ENCODE measurements around the gene FIBCD1.

Gene FIBCD1

DNA sequence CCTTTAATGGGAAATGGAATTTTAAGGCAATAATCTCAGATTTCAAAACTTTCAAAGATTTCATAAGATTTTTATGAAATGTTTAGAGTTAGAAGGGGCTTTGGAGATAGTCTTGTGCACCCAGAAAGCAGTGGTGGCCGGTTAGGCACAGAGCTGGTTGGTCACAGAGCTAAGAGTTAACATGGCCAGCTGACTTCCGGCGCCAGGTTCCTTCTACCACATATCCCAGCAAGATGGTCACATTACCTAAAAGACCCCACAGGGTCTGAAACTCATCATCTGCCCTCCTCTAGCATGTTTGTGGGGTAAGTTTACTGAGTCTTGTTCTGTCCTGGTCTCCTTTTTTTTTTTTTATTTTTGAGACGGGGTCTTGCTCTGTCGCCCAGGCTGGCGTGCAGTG lies 61.7 kb downstream of the FIBCD1 start:
- no peak overlapping the region for H3K4me3 ChIP-seq (ENCODE audit: low read depth, low read length)
- TF ChIP-seq, protein P1, sequence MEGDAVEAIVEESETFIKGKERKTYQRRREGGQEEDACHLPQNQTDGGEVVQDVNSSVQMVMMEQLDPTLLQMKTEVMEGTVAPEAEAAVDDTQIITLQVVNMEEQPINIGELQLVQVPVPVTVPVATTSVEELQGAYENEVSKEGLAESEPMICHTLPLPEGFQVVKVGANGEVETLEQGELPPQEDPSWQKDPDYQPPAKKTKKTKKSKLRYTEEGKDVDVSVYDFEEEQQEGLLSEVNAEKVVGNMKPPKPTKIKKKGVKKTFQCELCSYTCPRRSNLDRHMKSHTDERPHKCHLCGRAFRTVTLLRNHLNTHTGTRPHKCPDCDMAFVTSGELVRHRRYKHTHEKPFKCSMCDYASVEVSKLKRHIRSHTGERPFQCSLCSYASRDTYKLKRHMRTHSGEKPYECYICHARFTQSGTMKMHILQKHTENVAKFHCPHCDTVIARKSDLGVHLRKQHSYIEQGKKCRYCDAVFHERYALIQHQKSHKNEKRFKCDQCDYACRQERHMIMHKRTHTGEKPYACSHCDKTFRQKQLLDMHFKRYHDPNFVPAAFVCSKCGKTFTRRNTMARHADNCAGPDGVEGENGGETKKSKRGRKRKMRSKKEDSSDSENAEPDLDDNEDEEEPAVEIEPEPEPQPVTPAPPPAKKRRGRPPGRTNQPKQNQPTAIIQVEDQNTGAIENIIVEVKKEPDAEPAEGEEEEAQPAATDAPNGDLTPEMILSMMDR (IDR thresholded peaks at IDR 0.05; ENCODE audit: borderline replicate concordance, insufficient read depth, low read depth, low read length): no peak

GRCh38 chr9:130874783-130875182 lies 64.3 kb downstream of the FIBCD1 start:
- H3K4me3 ChIP-seq (ENCODE audit: low read depth, low read length): no peak overlapping the region
- TF ChIP-seq, protein P1 (IDR thresholded peaks at IDR 0.05; ENCODE audit: borderline replicate concordance, insufficient read depth, low read depth, low read length): no peak

- TF ChIP-seq, protein P1 (IDR thresholded peaks at IDR 0.05; ENCODE audit: borderline replicate concordance, insufficient read depth, low read depth, low read length): no peak
- no peak overlapping the region for H3K4me3 ChIP-seq (ENCODE audit: low read depth, low read length)
These were observed 65.1 kb downstream of the FIBCD1 start for GRCh38 chr9:130873966-130874365.

DNA sequence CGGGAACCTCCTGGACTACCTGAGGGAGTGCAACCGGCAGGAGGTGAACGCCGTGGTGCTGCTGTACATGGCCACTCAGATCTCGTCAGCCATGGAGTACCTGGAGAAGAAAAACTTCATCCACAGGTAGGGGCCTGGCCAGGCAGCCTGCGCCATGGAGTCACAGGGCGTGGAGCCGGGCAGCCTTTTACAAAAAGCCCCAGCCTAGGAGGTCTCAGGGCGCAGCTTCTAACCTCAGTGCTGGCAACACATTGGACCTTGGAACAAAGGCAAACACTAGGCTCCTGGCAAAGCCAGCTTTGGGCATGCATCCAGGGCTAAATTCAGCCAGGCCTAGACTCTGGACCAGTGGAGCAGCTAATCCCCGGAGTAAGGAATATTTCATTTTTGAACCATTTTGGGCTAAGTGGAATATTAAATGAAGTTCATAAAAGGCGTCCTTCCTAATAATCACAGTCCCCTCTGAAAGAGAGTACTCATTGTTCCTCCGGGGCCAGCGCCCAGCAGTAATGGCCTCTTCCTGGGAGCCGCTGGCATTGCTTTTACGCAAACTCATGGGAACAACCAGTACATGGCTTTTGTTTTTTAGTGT lies 66.0 kb downstream of the FIBCD1 start:
- TF ChIP-seq, protein P1 (IDR thresholded peaks at IDR 0.05; ENCODE audit: borderline replicate concordance, insufficient read depth, low read depth, low read length): no peak
- H3K4me3 ChIP-seq (ENCODE audit: low read depth, low read length): no peak overlapping the region

DNA sequence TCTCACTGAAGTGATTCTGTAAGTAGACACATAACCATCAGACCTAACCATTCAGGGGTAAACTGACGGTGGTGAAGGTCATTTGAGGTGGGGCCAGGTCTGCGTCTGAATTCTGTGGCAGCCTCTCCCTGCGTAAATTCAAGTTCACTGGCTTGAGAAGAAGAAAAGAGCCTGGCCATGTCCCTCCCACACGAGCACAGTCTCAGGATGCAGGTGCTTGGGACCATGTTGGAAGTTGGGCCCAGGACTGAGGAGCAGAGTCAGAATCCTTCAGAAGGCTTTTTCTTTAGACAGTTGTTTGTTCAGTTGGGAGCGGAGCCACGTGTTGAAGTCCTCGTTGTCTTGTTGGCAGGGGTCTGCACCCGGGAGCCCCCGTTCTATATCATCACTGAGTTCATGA lies 66.5 kb downstream of the FIBCD1 start:
- TF ChIP-seq, protein P1 (IDR thresholded peaks at IDR 0.05; ENCODE audit: borderline replicate concordance, insufficient read depth, low read depth, low read length): no peak

DNA sequence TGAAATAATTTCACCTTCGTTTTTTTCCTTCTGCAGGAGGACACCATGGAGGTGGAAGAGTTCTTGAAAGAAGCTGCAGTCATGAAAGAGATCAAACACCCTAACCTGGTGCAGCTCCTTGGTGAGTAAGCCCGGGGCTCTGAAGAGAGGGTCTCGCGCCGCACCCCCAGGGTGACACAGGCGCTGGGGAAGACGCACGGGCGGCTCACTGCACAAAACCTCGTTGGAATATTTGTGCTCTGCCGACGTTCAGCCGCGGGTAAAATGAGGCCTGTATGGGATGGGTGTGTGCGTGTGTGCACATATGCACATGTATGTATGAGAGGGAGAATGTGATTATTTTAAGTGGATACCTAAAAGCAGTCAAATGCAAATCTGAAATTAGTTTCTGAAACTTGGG lies 67.0 kb downstream of the FIBCD1 start:
- no peak overlapping the region for H3K4me3 ChIP-seq (ENCODE audit: low read depth, low read length)
- TF ChIP-seq, protein P1 (IDR thresholded peaks at IDR 0.05; ENCODE audit: borderline replicate concordance, insufficient read depth, low read depth, low read length): no peak

More for the DNA sequence above, 66.5 kb downstream of the FIBCD1 start:
- H3K4me3 ChIP-seq (ENCODE audit: low read depth, low read length): no peak overlapping the region

GRCh38 chr9:130871395-130872062 lies 67.5 kb downstream of the FIBCD1 start:
- H3K4me3 ChIP-seq (ENCODE audit: low read depth, low read length): no peak overlapping the region

More at GRCh38 chr9:130871395-130872062, 67.5 kb downstream of the FIBCD1 start:
- TF ChIP-seq, protein P1 (IDR thresholded peaks at IDR 0.05; ENCODE audit: borderline replicate concordance, insufficient read depth, low read depth, low read length): no peak
